K562 (cell line): ENCODE results near the gene SLC25A11. TPM values are rescaled to one million over a fixed set of nuclear protein-coding genes. Genes with fewer than 3 reads are reported as not detected.
A peak's percentile ranks its signal among the peaks of the same experiment; 100 is the strongest.

Experiments used
- ASH1L ChIP-seq: fragments of 450-650 bp; IDR thresholded peaks from 2 replicates; pipeline ENCODE4 v1.6.1; 2018; ENCODE audit warnings: borderline replicate concordance, mild to moderate bottlenecking, low read depth; ENCODE audit not compliant: partially characterized antibody
- EP400 ChIP-seq: fragments of 450-650 bp; IDR thresholded peaks from 2 replicates; pipeline ENCODE4 v1.6.1; 2017; ENCODE audit warnings: antibody characterized with exemption, mild to moderate bottlenecking, moderate library complexity
- FOXA3 ChIP-seq, 2 experiments: fragments of 450-650 bp in 1 of 2; sonication (generic) in 1 of 2; formaldehyde crosslinking; IDR thresholded peaks in 1 of 2; conservative IDR thresholded peaks in 1 of 2; 2 replicates each; pipeline versions ENCODE4 v1.4.0 to v1.8.0; 2020 to 2022; ENCODE audit warnings: mild to moderate bottlenecking in 2 of 2, missing genetic modification reagents in 1 of 2
- HCFC1 ChIP-seq: IDR thresholded peaks from 2 replicates; pipeline ENCODE4 v1.6.1; 2012; ENCODE audit warnings: low read depth, low read length, improper control_type of control experiment
- HNRNPUL1 ChIP-seq: fragments of 200-400 bp; formaldehyde crosslinking; IDR thresholded peaks from 2 replicates; pipeline ENCODE4 v1.6.1; 2017; ENCODE audit warnings: low read length
- IRF2 ChIP-seq: sonication (generic); formaldehyde crosslinking; IDR thresholded peaks from 2 replicates; pipeline ENCODE4 v1.8.1; 2022; ENCODE audit warnings: mild to moderate bottlenecking, missing genetic modification reagents
- MAFK ChIP-seq: IDR thresholded peaks from 2 replicates; pipeline ENCODE4 v1.6.1; 2011; ENCODE audit warnings: low read length, improper control_type of control experiment
- MECOM ChIP-seq: fragments of 250-450 bp; sonication (Bioruptor Pico); IDR thresholded peaks from 2 replicates; pipeline ENCODE4 v1.8.0; 2022; ENCODE audit warnings: inconsistent platforms
- RBM17 ChIP-seq: fragments of 200-400 bp; formaldehyde crosslinking; IDR thresholded peaks from 2 replicates; pipeline ENCODE4 v1.6.1; 2017; ENCODE audit warnings: low read depth, mild to moderate bottlenecking, low read length, borderline replicate concordance
- RFX1 ChIP-seq: fragments of 450-650 bp; IDR thresholded peaks from 2 replicates; pipeline ENCODE4 v1.6.1; 2016; ENCODE audit warnings: mild to moderate bottlenecking, moderate library complexity
- RFX7 ChIP-seq: fragments of 250-450 bp; sonication (Bioruptor Pico); IDR thresholded peaks from 2 replicates; pipeline ENCODE4 v1.5.1; 2021; ENCODE audit warnings: mild to moderate bottlenecking
- RHOXF2B ChIP-seq: fragments of 250-450 bp; sonication (Bioruptor Pico); conservative IDR thresholded peaks from 2 replicates; pipeline ENCODE4 v1.5.1; 2021
- SIN3B ChIP-seq: fragments of 450-650 bp; IDR thresholded peaks from 2 replicates; pipeline ENCODE4 v1.6.1; 2017; ENCODE audit warnings: low read depth, mild to moderate bottlenecking, moderate library complexity
- TEAD1 ChIP-seq, 2 experiments: fragments of 450-650 bp in 1 of 2; sonication (generic) in 1 of 2; formaldehyde crosslinking; IDR thresholded peaks; 2 replicates each; pipeline versions ENCODE4 v1.4.0 to v1.8.0; 2020 to 2022; ENCODE audit warnings: mild to moderate bottlenecking in 2 of 2, missing genetic modification reagents in 1 of 2
- ZC3H4 ChIP-seq: sonication (generic); formaldehyde crosslinking; IDR thresholded peaks from 2 replicates; pipeline ENCODE4 v1.9.0; 2021; ENCODE audit warnings: missing genetic modification reagents, borderline replicate concordance
- ZNF780A ChIP-seq: fragments of 250-450 bp; sonication (Bioruptor Pico); IDR thresholded peaks from 2 replicates; pipeline ENCODE4 v1.5.0; 2021; ENCODE audit warnings: mild to moderate bottlenecking
- polyA plus RNA-seq, 8 experiments: library from polyadenylated mRNA; depleted of rRNA in 4 of 8; stranded (reverse) in 5 of 8; unstranded in 3 of 8; fragments of >200 nt; fragmentation: Nextera tagmentation in 2 of 8; fragmentation: Illumina TruSeq in 1 of 8; extraction: Ambion mirVana in 2 of 8; extraction: Trizol in 1 of 8; gene quantifications; 2 replicates each; pipeline versions ENCODE4 v1.2.1 to v1.2.3, GENCODE V29; 2011 to 2014; ENCODE audit warnings: inconsistent platforms in 1 of 8, missing spikeins in 1 of 8
- total RNA-seq, 7 experiments: library from RNA; depleted of rRNA in 6 of 7; stranded (reverse); fragments of >200 nt in 6 of 7; fragmentation: Illumina TruSeq in 2 of 7; extraction: Trizol in 2 of 7; gene quantifications; 2 replicates each; pipeline versions ENCODE4 v1.2.1 to v1.2.3, GENCODE V29; 2011 to 2021; ENCODE audit warnings: low replicate concordance in 1 of 7
- TF ChIP-seq, protein P1 (sequence below): fragments of 250-450 bp; sonication (Bioruptor Pico); IDR thresholded peaks from 2 replicates; pipeline ENCODE4 v1.8.0; 2021; ENCODE audit warnings: borderline replicate concordance, mild to moderate bottlenecking, moderate library complexity; ENCODE audit not compliant: poor library complexity, severe bottlenecking
- TF ChIP-seq, protein P2 (sequence below): sonication (generic); formaldehyde crosslinking; IDR thresholded peaks from 2 replicates; pipeline ENCODE4 v1.8.0; 2022; ENCODE audit warnings: mild to moderate bottlenecking, missing genetic modification reagents
- TF ChIP-seq, protein P3 (sequence below): fragments of 450-650 bp; IDR thresholded peaks from one replicate; pipeline ENCODE4 v1.6.1; 2018; ENCODE audit warnings: mild to moderate bottlenecking, moderate library complexity; ENCODE audit not compliant: partially characterized antibody
- TF ChIP-seq, protein P4 (sequence below), 2 experiments: fragments of 450-650 bp; conservative IDR thresholded peaks; 2 replicates each; pipeline ENCODE4 v1.6.1; 2017; ENCODE audit warnings: mild to moderate bottlenecking in 2 of 2, moderate library complexity in 2 of 2
- TF ChIP-seq, protein P5 (sequence below): IDR thresholded peaks from 3 replicates; pipeline ENCODE4 v1.6.1; 2011; ENCODE audit warnings: borderline replicate concordance, mild to moderate bottlenecking; ENCODE audit not compliant: insufficient read length, insufficient read depth

SLC25A11 gene
- total and polyA plus RNA-seq, 9 of the 15 experiments (the other 6 are each of a cell fraction or from before 2014, with no cell fraction given): 3.1 to 56.7 (median 32.9) TPM

DNA sequence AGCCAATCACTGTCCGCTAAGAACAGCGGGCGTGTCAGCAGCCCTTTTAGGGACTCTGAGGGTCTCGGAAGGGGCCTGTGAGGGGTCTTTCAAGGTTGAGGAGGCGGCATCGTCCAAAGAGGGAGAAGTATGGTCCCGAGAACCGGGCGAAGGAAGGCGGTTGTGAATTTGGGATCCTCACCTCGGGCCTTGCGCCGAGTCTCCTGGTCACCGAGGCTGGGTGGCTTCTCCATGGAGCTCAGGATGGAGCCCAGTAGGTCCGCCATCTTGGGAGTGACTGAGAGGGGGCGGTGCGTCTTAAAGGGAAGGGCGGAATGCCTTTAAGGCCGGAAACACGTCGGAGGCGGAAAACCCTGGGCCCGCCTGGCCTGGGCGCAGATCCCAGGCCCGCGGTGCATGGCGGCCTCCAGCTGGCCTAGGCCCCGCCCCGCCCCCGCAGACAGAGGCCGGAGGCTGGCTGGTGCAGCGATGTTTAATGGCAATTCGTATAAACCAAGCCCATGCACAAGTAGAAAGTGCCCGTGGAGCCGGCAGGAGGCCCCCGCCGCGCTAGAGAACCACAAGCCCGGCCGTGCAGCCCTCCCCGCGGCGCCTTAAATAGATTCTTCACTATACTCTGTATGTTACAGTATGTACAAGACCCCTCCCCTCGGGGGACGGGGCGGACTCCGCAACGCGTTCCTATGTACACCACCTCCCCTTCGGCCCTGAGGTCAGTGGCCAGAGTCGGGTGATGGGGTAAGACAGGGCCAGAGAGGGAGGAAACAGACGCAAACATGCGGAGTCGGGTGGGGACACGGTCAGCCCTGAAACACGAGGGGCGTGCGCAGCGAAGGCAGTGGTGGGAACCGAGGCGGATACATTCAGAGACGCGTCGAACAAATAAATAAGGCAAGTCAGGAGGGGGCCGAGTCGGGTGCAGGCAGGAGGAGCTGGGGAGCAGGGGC is 28.0 kb upstream of the SLC25A11 start, which contains the start of gene SPAG7 (continued):
- TF ChIP-seq FOXA3 (CRISPR knock-in tag; conservative IDR thresholded peaks at IDR 0.05 in 1 of 2, IDR thresholded peaks at IDR 0.05 in 1 of 2) (no peak), IRF2 (CRISPR knock-in tag) (no peak), ZC3H4 (CRISPR knock-in tag) (no peak), HCFC1 (peak; percentile 55; the same call in 1 of the 2 replicates), MECOM (no peak), RBM17 (no peak), TEAD1 (CRISPR knock-in tag; IDR thresholded peaks at IDR 0.05) (no peak), ZNF780A (CRISPR knock-in tag) (no peak), SIN3B (no peak), MAFK (no peak), EP400 (peak; percentile 82), RFX7 (CRISPR knock-in tag) (no peak), ASH1L (peak; percentile 21), RHOXF2B (CRISPR knock-in tag) (no peak), RFX1 (no peak), HNRNPUL1 (no peak)
- TF ChIP-seq, protein P1, sequence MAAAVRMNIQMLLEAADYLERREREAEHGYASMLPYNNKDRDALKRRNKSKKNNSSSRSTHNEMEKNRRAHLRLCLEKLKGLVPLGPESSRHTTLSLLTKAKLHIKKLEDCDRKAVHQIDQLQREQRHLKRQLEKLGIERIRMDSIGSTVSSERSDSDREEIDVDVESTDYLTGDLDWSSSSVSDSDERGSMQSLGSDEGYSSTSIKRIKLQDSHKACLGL: no peak
- TF ChIP-seq, protein P2, sequence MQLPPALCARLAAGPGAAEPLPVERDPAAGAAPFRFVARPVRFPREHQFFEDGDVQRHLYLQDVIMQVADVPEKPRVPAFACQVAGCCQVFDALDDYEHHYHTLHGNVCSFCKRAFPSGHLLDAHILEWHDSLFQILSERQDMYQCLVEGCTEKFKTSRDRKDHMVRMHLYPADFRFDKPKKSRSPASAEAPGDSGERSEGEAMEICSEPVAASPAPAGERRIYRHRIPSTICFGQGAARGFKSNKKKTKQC (CRISPR knock-in tag): no peak; the same call in 1 of the 2 replicates
- TF ChIP-seq, protein P3, sequence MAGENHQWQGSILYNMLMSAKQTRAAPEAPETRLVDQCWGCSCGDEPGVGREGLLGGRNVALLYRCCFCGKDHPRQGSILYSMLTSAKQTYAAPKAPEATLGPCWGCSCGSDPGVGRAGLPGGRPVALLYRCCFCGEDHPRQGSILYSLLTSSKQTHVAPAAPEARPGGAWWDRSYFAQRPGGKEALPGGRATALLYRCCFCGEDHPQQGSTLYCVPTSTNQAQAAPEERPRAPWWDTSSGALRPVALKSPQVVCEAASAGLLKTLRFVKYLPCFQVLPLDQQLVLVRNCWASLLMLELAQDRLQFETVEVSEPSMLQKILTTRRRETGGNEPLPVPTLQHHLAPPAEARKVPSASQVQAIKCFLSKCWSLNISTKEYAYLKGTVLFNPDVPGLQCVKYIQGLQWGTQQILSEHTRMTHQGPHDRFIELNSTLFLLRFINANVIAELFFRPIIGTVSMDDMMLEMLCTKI: no peak
- TF ChIP-seq, protein P4, sequence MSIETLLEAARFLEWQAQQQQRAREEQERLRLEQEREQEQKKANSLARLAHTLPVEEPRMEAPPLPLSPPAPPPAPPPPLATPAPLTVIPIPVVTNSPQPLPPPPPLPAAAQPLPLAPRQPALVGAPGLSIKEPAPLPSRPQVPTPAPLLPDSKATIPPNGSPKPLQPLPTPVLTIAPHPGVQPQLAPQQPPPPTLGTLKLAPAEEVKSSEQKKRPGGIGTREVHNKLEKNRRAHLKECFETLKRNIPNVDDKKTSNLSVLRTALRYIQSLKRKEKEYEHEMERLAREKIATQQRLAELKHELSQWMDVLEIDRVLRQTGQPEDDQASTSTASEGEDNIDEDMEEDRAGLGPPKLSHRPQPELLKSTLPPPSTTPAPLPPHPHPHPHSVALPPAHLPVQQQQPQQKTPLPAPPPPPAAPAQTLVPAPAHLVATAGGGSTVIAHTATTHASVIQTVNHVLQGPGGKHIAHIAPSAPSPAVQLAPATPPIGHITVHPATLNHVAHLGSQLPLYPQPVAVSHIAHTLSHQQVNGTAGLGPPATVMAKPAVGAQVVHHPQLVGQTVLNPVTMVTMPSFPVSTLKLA (conservative IDR thresholded peaks at IDR 0.05): peak; percentile 40 to 72; a peak in 3 of 4 replicates
- TF ChIP-seq, protein P5, sequence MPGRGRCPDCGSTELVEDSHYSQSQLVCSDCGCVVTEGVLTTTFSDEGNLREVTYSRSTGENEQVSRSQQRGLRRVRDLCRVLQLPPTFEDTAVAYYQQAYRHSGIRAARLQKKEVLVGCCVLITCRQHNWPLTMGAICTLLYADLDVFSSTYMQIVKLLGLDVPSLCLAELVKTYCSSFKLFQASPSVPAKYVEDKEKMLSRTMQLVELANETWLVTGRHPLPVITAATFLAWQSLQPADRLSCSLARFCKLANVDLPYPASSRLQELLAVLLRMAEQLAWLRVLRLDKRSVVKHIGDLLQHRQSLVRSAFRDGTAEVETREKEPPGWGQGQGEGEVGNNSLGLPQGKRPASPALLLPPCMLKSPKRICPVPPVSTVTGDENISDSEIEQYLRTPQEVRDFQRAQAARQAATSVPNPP: no peak
